HFFc6 (cell line): ENCODE results near the gene PRPF40B. TPM values are rescaled to one million over a fixed set of nuclear protein-coding genes. Genes with fewer than 3 reads are reported as not detected.
A peak's percentile ranks its signal among the peaks of the same experiment; 100 is the strongest.

ENCODE experiments used
- DNase-seq: peaks from one replicate; pipeline ENCODE4 v3.0.0-alpha.2; 2018
- H3K27ac Mint-ChIP-seq: 2 replicates; pipeline ENCODE4 v1.8.0; 2020; ENCODE audit warnings: mild to moderate bottlenecking, mixed read lengths
- H3K27me3 Mint-ChIP-seq: 2 replicates; pipeline ENCODE4 v1.8.0; 2021; ENCODE audit warnings: mild to moderate bottlenecking, moderate library complexity, mixed read lengths; ENCODE audit not compliant: insufficient read depth
- H3K36me3 Mint-ChIP-seq: 2 replicates; pipeline ENCODE4 v1.8.0; 2021; ENCODE audit warnings: low read depth, mixed read lengths
- H3K4me1 Mint-ChIP-seq: 2 replicates; pipeline ENCODE4 v1.8.0; 2020; ENCODE audit warnings: low read depth, mixed read lengths
- H3K4me3 Mint-ChIP-seq: 2 replicates; pipeline ENCODE4 v1.8.0; 2020; ENCODE audit warnings: mild to moderate bottlenecking, moderate library complexity, mixed read lengths
- H3K9me3 Mint-ChIP-seq: 2 replicates; pipeline ENCODE4 v1.8.0; 2020; ENCODE audit warnings: mild to moderate bottlenecking, mixed read lengths
- CTCF ChIP-seq: fragments of 200-600 bp; sonication (generic); IDR thresholded peaks from 2 replicates; pipeline ENCODE4 v1.5.0; 2021; ENCODE audit warnings: antibody characterized with exemption, mild to moderate bottlenecking
- total RNA-seq, 6 experiments: library from RNA; stranded (reverse); fragmentation: NEBNext Ultra II Directional; extraction: Animal tissue kit (Norgen Biotek cat#: 25700); gene quantifications; 2 replicates in 1 of 6; 3 replicates in 5 of 6; pipeline ENCODE4 v1.2.3, GENCODE V29; 2021

PRPF40B gene
- total RNA-seq, 6 experiments from 2014 or later = 10.3 to 11.9 (median 11.2) TPM

DNA sequence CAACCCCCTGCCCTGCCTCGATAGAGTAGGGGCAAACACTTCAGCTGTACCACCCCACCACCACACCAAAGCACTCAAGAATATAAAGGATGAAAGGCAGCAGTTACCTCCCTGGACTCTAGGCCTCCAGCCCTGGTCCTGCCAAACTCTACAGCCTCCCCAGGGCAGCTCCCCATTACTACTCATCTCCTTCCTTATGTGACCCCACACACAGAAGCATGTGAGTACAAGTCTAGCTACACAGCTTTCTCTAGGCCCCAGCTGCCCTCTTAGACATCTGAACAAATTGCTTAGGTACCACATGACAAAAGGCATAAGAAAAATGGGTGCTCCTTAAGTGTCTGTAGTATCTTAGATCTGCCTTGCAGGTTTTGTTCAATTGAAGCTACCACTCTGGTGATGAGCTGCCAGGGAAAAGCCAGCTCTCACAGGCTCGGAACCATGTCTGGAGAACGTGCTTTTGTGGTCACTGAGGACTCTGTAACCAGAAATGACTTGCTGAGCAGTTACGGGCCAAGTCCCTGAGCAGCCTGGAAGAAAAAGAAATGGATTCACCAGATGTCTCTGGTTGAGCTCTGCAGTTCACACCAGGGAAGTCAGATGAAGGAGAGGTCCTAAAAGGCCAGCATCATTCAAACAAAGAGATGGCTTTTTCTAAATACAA is 51.1 kb downstream of the PRPF40B start:
- peaks cover 71% of the 10 kb centered on the region for H3K4me1 Mint-ChIP-seq
- no peaks in the 10 kb centered on the region for H3K9me3 Mint-ChIP-seq
- H3K27me3 Mint-ChIP-seq = no peaks in the 10 kb centered on the region; the same call in 1 of the 2 replicates
- peak overlapping the region; percentile 75 for H3K4me3 Mint-ChIP-seq
- TF ChIP-seq CTCF = no peak
- peak overlapping the region; percentile 90 for H3K27ac Mint-ChIP-seq
- peak; percentile 12 for DNase-seq
- no peaks in the 10 kb centered on the region for H3K36me3 Mint-ChIP-seq

DNA sequence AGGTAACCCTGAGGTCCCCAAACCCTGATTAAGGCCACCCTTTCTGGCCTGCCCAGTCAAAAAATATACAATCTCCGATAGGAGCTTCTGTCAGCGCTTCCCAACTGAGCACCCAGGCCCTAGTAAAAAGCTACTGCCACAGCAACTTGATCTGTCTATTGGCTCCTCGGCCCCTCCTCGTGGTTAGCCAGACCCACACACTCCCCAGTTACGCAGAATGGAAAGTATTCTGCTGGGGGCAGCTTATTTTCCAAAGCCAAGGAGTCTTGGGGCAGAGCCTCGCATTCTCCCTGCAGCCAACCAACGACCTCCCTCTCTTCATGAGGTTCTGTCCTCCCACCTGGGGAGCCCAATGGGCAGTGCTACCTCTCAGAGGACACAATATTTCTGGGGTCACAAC is 51.8 kb downstream of the PRPF40B start:
- H3K36me3 Mint-ChIP-seq = no peaks in the 10 kb centered on the region
- peak overlapping the region; percentile 90 for H3K27ac Mint-ChIP-seq
- H3K4me3 Mint-ChIP-seq = no peak overlapping the region
- TF ChIP-seq CTCF = no peak
- no peak for DNase-seq
- no peaks in the 10 kb centered on the region; the same call in 1 of the 2 replicates for H3K27me3 Mint-ChIP-seq
- H3K4me1 Mint-ChIP-seq = peaks cover 78% of the 10 kb centered on the region
- no peaks in the 10 kb centered on the region for H3K9me3 Mint-ChIP-seq

GRCh38 chr12:49678711-49679110 is 55.4 kb downstream of the PRPF40B start:
- TF ChIP-seq CTCF = no peak
- Mint-ChIP-seq H3K27ac (no peak overlapping the region), H3K4me1 (peaks cover 62% of the 10 kb centered on the region), H3K9me3 (no peaks in the 10 kb centered on the region), H3K27me3 (no peaks in the 10 kb centered on the region; the same call in 1 of the 2 replicates), H3K36me3 (no peaks in the 10 kb centered on the region), H3K4me3 (no peak overlapping the region)
- no peak for DNase-seq

DNA sequence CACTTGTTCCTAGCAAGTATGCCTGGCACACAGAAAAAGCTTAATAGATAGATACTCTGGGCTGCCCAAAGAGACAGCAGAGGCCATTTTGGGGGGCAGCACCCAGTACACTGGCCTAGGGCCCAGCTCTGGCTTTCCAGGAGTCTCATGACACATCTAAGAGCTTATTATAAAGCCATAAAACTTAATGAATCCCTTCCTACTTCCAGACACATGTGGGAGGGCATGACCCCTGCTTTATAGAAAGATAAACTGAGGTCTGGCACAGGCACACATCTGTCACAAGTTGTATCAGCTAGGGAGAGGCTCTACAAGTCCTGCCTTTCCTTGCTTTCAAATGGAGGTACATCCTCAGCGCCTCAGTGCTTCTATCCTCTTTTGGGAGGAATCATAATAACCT is 56.7 kb downstream of the PRPF40B start:
- TF ChIP-seq CTCF = no peak
- Mint-ChIP-seq H3K4me3 (no peak overlapping the region), H3K4me1 (peaks cover 61% of the 10 kb centered on the region), H3K27ac (no peak overlapping the region), H3K27me3 (no peaks in the 10 kb centered on the region; the same call in 1 of the 2 replicates), H3K36me3 (no peaks in the 10 kb centered on the region), H3K9me3 (no peaks in the 10 kb centered on the region)
- no peak for DNase-seq

DNA sequence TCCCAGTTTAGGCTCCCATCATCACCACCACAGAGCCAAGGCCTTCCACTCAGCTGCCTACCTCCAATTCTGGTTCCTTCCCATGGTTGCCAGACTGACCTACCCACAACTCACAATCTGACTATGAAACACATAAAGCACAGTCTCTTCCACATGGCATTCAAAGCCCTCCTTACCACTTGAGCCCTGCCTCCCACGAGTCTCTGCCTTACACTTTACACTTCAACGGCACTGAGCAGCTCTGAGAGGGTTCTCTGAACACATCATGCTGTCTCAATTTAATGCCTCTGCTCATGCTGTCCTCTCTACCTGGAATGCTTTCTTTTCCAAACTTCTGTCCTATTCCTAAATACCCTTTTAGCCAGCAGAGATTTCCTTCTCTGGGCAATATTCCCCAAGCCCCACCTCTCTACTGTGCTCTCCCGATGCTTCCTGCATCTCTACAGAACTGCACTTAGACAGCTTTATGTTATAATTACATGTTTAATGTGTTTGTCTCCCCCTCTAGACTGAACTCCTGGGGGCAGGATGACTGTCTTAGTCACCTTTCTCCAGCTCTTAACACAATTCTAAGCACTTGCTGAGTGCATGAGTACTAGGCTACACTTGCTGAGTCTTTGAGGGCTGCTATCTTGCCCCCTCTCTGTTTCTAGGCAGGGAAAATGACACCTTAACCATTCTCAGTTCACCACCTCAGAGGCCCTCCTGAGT is 60.4 kb downstream of the PRPF40B start:
- no peak overlapping the region for H3K27ac Mint-ChIP-seq
- H3K4me1 Mint-ChIP-seq = peaks cover 56% of the 10 kb centered on the region
- H3K9me3 Mint-ChIP-seq = no peaks in the 10 kb centered on the region
- H3K4me3 Mint-ChIP-seq = no peak overlapping the region
- no peaks in the 10 kb centered on the region for H3K36me3 Mint-ChIP-seq
- H3K27me3 Mint-ChIP-seq = no peaks in the 10 kb centered on the region
- TF ChIP-seq CTCF = no peak
- DNase-seq = no peak
